OCI-LY3 (cell line): ENCODE results near the gene MIEF1.

Experiments
- EZH2phosphoT487 ChIP-seq: fragments of 200-600 bp; shearing (Covaris generic); IDR thresholded peaks from 2 replicates; pipeline ENCODE4 v1.6.1; 2018; ENCODE audit warnings: antibody characterized with exemption, mixed run types, low read depth
- TF ChIP-seq, protein P1 (sequence below): fragments of 200-600, 300-600 bp; sonication (generic); IDR thresholded peaks from 2 replicates; pipeline ENCODE4 v1.5.1; 2014; ENCODE audit warnings: antibody characterized with exemption, low read length, low read depth

DNA sequence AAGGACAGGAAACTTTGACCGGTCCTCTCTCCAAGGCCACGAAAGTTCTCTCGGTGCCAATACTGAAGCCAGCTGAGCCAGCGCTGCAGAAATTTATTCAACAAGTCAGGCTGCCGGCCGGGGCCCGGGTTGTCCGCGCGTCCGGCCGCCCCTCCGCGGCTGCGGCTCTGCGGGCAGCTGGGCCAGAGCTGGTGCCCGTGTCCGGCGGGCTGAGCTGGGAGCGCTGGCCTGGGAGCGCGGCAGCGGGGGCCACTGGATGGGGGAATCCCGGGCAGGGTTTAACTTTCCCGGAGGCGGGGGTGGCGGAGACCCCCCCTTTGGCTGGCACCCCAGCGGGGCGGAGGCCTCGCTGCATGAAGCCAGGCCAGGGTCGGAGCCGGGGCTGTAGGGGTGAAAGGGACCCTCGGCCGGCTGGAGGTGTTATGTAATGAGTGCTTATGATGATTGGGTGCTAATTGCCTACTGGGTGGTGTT, 56.2 kb downstream of the MIEF1 start:
- TF ChIP-seq, protein P1, sequence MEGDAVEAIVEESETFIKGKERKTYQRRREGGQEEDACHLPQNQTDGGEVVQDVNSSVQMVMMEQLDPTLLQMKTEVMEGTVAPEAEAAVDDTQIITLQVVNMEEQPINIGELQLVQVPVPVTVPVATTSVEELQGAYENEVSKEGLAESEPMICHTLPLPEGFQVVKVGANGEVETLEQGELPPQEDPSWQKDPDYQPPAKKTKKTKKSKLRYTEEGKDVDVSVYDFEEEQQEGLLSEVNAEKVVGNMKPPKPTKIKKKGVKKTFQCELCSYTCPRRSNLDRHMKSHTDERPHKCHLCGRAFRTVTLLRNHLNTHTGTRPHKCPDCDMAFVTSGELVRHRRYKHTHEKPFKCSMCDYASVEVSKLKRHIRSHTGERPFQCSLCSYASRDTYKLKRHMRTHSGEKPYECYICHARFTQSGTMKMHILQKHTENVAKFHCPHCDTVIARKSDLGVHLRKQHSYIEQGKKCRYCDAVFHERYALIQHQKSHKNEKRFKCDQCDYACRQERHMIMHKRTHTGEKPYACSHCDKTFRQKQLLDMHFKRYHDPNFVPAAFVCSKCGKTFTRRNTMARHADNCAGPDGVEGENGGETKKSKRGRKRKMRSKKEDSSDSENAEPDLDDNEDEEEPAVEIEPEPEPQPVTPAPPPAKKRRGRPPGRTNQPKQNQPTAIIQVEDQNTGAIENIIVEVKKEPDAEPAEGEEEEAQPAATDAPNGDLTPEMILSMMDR: no peak
- TF ChIP-seq EZH2phosphoT487: no peak
